ENCODE data around the gene CAPN5.
A peak's percentile ranks its signal among the peaks of the same experiment; 100 is the strongest.
"Not testable (repeated sequence)": the region's sequence is repeated elsewhere in the genome, so short reads cannot be mapped to it uniquely, and the experiment has no call there.

Gene CAPN5

DNA sequence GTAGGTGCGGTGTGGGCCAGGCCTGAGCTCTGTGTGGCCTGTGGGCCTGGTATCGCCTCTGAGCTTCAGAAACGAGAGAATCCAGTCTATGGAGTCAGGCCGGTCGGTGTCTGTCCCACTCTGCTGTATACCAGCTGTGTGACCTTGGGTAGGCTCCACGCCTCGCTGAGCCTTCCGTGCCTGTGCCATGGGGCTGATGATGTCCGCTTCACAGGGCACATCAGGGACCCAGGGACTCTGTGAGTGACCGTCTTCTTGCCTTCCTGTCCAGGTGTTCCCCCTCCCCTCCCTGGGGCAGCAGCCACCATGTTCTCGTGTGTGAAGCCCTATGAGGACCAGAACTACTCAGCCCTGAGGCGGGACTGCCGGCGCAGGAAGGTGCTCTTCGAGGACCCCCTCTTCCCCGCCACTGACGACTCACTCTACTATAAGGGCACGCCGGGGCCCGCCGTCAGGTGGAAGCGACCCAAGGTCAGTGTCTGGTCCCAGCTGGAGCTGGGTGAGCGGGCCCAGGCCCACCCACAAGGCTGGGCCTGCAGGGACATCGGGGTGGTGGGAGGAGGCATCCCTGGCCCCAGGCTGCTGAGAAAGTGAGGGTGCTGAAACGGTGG is 17.9 kb downstream of the CAPN5 start:
- DNase-seq (ENCODE audit: low read depth) = no peak

DNA sequence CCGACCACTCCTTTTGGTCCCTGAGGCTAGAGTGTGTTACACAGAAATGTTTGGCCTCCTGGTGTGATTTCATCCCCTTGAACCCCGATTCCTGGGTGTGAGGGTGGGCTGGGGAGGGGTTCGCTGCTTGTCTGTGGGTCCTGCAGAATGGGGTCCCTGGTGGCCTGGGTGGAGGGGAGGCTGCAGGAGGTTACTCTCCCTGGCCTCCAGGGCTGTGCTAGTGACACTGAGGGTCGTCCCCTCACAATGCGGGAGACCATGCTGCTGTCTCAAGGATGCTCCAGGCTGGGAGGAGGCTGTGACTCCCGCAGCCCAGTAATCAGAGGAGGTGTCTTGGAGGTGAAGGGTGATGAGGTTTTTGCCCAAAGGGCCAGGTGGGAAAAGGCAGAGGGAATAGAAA is 18.9 kb downstream of the CAPN5 start:
- DNase-seq (ENCODE audit: low read depth) = no peak

DNA sequence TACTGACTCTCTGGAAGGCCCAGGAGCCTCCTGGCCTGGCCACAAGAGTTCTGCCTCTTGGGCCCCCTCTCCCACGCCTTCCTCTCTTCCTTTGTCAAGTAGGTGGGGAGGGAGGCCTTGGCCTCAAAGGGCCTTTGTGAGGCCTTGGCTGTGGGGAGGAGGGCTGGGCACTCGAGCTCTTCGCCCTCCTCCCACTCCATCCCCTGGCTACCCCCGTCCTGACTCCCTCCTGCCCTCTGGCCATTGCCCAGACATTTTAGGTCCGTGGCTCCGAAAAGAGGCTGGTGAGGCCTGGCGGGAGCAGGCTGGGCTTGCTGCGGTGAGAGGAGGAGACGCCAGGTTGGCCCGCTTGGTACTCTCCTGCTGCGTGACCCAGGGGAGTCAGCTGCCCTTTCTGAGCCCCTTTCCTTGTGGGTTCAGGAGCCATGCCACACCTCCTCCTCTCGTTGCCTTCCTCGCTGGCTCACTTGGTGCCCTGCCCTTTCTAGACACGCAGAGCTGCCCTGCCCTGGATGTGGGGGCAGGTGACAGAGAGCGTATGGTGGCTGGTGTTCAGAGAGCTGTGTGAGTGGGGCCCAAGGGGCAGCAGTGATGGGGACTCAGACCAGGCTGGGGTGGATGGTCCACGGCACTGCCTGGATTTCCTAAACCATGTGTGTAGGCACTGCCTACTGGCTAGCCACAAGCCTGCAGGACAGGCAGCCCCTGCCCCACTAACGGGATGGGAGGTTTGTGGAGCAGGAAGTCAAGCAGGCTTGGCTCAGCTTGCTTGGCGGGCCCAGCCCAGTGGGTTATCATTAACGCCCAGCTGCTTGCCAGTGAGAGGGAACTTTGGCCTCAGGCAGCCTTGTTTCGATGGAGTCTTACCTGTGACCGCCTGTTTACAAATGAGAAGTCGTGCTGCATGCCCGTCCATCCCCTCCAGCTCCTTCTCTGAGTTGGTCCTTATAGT is 20.0 kb downstream of the CAPN5 start:
- DNase-seq (ENCODE audit: low read depth) = no peak

- no peak for DNase-seq (ENCODE audit: low read depth)
Measured at GRCh38 chr11:77087723-77088225, 21.0 kb downstream of the CAPN5 start.

DNA sequence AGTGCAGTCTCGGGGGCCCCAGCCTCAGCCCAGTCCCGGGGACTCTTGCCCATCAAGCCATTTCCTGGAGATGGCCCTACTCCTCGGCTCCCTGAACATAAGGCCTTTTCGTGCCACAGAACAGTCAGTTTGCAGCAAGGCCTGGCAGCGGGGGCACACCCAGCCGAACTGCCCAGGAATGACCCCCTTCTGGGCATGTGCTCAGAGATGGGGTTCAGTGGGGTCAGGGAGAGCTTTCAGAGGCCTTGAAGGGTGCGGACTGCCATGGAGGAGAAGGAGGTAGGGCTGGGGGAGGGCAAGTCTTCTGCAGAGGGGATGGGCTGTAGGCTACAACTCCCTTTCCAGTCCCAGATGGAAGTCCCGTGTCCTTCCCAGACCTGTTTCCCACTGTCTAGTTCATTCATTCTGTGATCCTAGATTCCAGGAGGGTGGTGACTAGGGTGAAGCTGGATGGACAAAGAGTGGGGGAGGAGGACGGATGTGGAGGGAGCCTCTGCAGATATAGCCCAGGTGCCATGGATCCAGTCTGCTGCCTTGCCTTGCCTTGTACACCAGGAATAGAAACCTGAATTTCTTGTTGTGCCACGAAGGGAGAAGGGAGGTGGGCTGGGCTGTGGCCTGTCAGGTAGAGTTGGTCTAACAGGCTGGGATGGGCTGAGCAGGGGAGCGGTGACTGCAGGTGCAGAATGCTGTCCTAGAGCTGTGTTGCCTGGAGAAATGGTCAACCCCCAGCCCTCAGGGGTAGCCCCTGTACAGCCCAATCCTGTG is 21.6 kb downstream of the CAPN5 start:
- no peak for DNase-seq (ENCODE audit: low read depth)

DNA sequence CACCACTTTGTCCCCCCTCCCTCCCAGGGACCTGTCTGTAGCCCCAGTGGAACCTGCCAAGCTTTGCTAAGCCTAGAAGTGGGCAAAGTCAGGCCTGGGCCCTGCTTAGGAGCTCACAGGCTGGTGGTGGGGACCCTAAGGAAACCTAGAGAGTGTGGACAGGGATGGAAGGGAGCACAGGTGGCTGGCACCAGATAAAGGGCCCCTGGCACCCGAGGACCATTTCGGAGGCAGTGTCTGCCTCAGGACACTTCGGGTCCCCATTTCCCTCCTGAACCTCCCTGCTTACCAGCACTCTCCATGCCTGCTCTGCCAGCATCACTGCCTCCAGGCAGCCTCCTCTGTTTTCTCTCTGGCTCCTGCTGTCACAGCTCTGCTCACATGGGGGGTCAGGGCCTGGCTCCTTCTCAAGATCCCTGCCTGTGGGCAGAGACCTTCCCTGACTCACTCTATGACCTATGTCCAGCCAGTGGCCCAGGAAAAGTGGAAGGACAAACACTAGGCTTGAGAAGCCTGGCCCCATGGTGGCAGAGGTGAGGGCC is 22.3 kb downstream of the CAPN5 start:
- no peak for DNase-seq (ENCODE audit: low read depth)

DNA sequence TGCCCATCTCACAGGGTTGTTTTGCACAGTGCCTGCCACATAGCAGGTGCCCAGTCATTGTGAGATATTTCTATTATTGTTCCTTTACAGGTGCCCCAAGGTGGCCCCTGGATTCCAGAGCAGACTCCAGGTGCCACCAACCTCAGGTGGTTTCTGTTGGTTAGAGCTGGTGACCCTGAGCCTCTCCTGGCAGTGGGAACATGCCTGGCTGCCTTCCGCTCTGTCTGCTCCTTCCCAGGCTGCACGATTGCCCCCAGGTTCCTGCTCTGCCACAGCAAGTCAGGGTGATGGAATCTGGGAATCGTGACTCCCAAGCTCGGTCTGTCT is 23.2 kb downstream of the CAPN5 start:
- no peak for DNase-seq (ENCODE audit: low read depth)

DNA sequence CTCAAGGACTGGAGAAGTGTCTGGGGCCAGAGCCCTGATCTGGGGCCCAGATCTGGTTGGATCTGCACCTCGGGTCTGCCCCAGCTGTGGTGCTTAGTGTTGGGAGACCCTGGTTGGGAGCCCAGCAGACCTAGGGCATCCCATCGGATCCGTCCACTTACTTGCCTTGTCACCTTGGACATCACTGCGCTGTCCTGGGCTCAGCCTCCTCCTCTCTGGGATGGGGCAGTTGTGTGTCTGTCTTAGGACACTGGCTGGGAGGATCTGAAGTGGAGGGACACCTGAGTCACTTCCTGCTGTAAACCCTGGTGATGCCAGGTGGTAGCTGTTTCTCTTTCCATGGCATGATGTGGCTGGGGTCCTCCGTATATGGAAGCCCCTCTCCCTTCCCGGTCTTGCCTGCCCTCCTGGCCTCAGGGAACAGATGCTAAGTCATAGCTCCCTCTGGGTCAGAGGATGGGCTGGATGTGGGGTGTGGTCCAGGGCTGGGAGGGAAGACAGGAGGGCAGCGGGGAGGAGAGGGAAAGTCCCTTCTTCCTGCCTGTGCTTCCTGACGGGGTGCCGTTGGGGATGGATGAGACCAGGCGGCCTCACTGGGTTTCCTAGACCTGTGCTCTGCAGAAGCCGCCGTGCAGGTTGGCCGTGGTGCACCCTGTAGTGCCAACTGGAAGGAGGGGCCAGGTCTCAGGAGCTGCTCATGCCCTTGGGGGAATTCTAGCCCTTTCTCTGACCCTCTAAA is 23.8 kb downstream of the CAPN5 start:
- DNase-seq (ENCODE audit: low read depth) = no peak

- peak; percentile 62 for DNase-seq (ENCODE audit: low read depth)
Measured at GRCh38 chr11:77091146-77091940, 24.6 kb downstream of the CAPN5 start.

DNA sequence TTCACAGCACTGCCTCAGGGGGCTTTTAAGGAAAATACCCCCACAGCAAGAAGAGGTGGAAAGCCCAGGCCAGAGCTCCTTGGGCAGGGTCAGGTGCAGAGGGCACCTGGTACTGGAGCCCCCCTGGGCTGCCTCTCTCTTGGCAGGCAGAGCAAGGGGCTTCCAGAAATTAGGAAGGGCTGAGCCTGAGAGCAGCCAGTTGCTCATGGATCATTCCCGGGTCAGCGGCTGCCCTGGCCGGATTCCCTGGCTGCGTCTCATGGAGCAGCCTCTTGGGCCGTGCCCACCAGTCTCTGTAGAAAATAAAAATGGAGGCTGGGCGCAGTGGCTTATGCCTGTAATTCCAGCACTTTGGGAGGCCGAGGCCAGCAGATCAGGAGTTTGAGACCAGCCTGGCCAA is 25.6 kb downstream of the CAPN5 start:
- no peak for DNase-seq (ENCODE audit: low read depth)

GRCh38 chr11:77093056-77093891 is 26.5 kb downstream of the CAPN5 start:
- DNase-seq (ENCODE audit: low read depth) = no peak

GRCh38 chr11:77093987-77094840 is 27.4 kb downstream of the CAPN5 start:
- no peak for DNase-seq (ENCODE audit: low read depth)

DNA sequence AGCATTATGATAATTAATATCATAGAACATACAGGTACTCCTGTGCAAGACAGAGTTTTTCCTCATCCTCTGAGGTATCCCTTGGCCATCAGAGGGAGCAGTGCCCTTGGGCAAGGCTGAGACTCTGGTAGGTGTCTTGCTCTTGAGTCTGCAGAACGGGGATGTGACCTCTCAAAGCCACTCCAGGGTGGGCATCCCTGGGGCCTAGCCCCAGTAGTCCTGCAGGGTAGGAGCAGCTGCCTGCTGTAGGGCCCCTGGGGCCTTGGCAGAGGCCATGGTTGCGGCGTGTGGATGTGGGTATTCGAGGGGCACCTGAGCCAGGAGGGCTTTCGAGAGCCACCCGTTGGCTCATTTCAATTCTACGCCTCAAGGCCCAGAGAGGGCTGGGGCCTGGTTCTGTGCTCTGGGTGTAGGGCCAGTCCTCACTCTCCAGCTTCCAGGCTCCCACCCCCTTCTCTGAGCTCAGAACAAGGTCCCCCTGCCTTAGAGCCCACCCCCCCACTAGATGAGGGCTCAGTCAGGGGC is 28.1 kb downstream of the CAPN5 start:
- no peak for DNase-seq (ENCODE audit: low read depth)

GRCh38 chr11:77095551-77096490 is 29.1 kb downstream of the CAPN5 start:
- DNase-seq (ENCODE audit: low read depth) = no peak

DNA sequence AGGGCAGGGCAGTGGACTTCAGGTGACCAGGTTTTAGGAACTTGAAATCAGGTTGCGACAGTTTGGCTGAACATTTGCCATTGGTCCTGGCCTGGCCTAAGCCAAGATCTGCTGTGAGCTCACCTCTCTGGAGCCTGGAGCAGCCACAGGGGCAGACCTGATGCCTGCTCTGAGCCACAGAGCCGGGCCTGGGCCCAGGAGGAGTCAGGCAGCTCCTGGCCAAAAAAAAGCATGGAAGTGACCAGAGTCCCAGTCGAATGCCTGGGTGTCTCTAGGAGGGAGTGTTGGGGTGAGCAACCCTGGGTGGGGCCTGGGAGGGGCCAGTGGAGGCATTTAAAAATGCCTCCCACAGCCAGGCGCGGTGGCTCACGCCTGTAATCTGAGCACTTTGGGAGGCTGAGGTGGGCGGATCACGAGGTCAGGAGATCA is 29.8 kb downstream of the CAPN5 start:
- no peak for DNase-seq (ENCODE audit: low read depth)

GRCh38 chr11:77097180-77097579 is 30.4 kb downstream of the CAPN5 start:
- not testable (repeated sequence) for DNase-seq (ENCODE audit: low read depth)
